Lower leg skin (tissue), 4 donors: ENCODE data around the gene MCCD1. TPM values are rescaled to one million over a fixed set of nuclear protein-coding genes. Genes with fewer than 3 reads are reported as not detected.

Source experiments
- DNase-seq, 2 donors: peaks; one replicate each; pipeline ENCODE4 v3.0.0-alpha.2; 2019; ENCODE audit warnings: low spot score in 2 of 2
- H3K4me3 ChIP-seq: fragments of 200-600 bp; sonication (generic); 2 replicates; pipeline ENCODE4 v1.5.1; 2017; ENCODE audit warnings: mild to moderate bottlenecking, low read depth; ENCODE audit not compliant: poor library complexity, severe bottlenecking
- POLR2A ChIP-seq, 2 donors: fragments of 450-650 bp; IDR thresholded peaks; one replicate each; pipeline ENCODE4 v1.6.1; 2016 to 2017; ENCODE audit warnings: antibody characterized with exemption in 2 of 2, mild to moderate bottlenecking in 1 of 2, moderate library complexity in 1 of 2
- WGBS, 2 donors: methylation state at CpG; one replicate each; pipeline ENCODE4 v1.1.5; 2018; 5-methylcytosine and 5-hydroxymethylcytosine counted together
- intact Hi-C: fragments of 100-400 bp; cut with DNase I; formaldehyde crosslinking; loops from one replicate; pipeline ENCODE4 v1.15.0; 2023; ENCODE audit warnings: low total_unique reads
- total RNA-seq, 4 donors: library from RNA; depleted of rRNA; stranded (reverse); fragments of >200 nt; gene quantifications; one replicate each; pipeline ENCODE4 v1.1.0, GENCODE V29; 2016
- TF ChIP-seq, protein P1 (sequence below), 3 donors: fragments of 450-650 bp; IDR thresholded peaks; one replicate each; pipeline ENCODE4 v1.5.1; 2016; ENCODE audit warnings: antibody characterized with exemption in 3 of 3, mild to moderate bottlenecking in 3 of 3, moderate library complexity in 2 of 3

MCCD1 gene
- total RNA-seq, 4 donors from 2014 or later: not detected

DNA sequence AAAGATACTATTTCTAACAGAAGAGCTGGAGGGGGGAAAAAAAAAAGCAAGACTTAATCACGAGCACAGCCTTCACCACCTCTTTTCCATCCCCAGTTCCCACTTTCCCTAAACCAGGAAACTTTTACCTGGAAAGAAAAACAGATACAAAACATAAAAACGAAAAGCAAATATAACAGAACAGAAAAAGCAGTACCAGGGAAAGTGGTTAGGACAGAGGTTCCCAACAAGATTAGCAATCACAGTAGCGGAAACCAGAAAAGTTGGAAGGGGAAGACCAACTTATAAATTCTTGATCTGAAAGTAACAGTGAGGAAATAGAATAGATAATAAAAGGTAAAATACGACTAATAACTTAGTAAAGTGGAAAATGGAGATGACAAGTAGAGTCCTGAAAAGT, 11.9 kb downstream of the MCCD1 start:
- no peak for TF ChIP-seq POLR2A (IDR thresholded peaks at IDR 0.05)
- TF ChIP-seq, protein P1, sequence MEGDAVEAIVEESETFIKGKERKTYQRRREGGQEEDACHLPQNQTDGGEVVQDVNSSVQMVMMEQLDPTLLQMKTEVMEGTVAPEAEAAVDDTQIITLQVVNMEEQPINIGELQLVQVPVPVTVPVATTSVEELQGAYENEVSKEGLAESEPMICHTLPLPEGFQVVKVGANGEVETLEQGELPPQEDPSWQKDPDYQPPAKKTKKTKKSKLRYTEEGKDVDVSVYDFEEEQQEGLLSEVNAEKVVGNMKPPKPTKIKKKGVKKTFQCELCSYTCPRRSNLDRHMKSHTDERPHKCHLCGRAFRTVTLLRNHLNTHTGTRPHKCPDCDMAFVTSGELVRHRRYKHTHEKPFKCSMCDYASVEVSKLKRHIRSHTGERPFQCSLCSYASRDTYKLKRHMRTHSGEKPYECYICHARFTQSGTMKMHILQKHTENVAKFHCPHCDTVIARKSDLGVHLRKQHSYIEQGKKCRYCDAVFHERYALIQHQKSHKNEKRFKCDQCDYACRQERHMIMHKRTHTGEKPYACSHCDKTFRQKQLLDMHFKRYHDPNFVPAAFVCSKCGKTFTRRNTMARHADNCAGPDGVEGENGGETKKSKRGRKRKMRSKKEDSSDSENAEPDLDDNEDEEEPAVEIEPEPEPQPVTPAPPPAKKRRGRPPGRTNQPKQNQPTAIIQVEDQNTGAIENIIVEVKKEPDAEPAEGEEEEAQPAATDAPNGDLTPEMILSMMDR (IDR thresholded peaks at IDR 0.05): no peak
- 11 to 14% methylated on average over 4 of the region's 4 CpGs for WGBS, 2 donors
- peak overlapping the region; percentile 76 for H3K4me3 ChIP-seq
- DNase-seq: no peak
- intact Hi-C loops: no loop called here

DNA sequence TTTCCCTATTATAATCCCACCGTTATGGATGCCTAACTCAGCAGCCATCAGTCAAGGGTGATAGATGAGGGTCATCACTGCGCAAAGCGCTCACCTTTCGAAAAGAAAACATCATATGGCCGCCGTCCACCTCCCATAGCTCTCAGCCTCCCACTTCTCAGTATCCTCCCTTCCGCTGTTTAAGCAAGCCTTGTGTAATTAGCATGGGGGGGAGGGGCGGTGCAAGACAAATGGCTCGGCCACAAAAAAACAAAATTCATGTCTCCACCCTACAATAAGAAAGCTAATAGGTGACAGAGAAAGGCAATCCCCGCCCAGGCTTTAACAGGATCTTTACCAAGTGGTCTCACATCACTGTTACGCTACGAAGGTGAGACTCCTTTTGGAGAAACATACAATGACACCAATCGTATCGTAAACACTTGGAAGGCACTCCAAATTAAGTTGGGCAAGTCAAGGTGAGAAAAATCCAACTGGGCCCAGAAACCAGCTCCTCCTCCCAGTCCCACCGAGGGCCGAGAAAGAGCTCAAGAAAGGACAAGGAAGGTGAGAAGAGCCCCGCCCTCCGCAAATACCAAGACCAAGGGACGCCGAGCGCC, 12.4 kb downstream of the MCCD1 start:
- peak overlapping the region; percentile 76 for H3K4me3 ChIP-seq
- DNase-seq: peak in 1 of 2 donors; percentile 64
- intact Hi-C loops: no loop called here
- 0% methylated on average over 21 of the region's 21 CpGs for WGBS, 2 donors
- no peak for TF ChIP-seq POLR2A (IDR thresholded peaks at IDR 0.05)
- TF ChIP-seq, protein P1 (IDR thresholded peaks at IDR 0.05): no peak

DNA sequence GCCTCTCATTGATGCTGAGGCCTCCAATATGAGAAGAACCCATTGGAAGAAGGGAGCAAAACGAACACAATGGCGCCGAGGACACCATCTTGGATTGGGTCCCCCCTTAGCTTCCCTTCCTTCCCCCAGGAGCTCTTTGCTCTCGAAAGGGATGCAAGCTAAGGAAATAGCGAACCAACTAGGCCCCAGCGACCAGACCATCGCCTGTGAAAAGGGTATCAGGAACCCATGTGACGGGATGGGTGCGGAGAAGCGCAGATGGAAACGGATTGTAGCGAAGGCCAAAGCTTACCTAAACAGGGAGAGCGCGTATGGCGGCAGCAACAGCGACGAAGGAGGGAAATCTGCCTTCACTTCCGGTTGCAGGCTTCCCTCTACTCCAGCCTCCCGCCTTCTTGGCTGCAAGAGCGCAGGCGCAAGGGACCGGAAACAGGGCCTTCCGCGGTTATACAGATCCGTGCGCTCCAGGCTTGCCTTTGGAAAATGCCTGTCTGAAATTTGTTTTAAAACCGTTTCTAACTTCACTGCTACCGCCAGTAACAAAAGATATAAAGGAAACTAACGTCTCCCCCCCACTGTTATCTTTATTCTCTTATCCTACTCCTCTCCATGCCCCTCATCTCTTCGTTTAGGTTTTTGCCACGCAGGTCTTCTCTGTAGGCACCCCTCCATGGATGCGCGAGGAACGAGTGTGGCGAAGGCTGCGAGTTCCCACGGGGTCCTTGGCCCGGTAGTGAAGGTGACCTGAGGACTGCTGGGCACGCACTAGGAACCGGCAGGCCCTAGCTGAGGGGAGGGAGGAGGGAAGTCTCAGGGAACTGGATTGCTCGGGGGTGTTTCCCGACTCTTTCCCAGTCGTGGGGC, 13.1 kb downstream of the MCCD1 start, which contains the start of gene DDX39B:
DDX39B (minus strand) TSS at position 346 of the 864 bp plus-strand sequence. CDS start 1,471 bp downstream, outside the sequence.
- peak; percentile 95 to 99 for DNase-seq
- peak within 1 kb of the TSS; percentile 76 for H3K4me3 ChIP-seq
- TF ChIP-seq POLR2A (IDR thresholded peaks at IDR 0.05): peak in 1 of 2 donors; percentile 77
- TF ChIP-seq, protein P1 (IDR thresholded peaks at IDR 0.05): no peak
- intact Hi-C loops: no loop called here
- WGBS, 2 donors: 0 to 1% methylated on average over 41 to 43 of the region's 43 CpGs

DNA sequence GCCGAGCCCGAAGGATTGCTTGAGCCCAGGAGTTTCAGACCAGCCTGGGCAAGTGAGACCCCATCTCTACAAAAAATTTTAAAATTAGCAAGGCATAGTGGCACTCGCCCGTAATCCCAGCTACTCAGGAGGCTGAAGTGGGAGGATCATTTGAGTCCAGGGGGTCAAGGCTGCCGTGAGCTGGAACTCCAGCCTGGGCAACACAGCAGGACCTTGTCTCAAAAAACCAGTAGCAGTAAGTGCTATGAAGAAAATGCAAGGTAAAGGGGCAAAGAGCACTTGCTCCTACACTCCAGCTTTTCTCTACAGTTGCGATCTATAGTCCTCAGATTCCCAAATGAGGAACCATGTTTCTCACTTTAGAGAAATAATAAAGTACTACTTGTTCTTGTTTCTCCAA, 14.9 kb downstream of the MCCD1 start:
- TF ChIP-seq, protein P1 (IDR thresholded peaks at IDR 0.05): no peak
- no peak for TF ChIP-seq POLR2A (IDR thresholded peaks at IDR 0.05)
- 90 to 93% methylated on average over 6 of the region's 6 CpGs for WGBS, 2 donors
- H3K4me3 ChIP-seq: no peak overlapping the region
- intact Hi-C loops: no loop called here
- DNase-seq: no peak

DNA sequence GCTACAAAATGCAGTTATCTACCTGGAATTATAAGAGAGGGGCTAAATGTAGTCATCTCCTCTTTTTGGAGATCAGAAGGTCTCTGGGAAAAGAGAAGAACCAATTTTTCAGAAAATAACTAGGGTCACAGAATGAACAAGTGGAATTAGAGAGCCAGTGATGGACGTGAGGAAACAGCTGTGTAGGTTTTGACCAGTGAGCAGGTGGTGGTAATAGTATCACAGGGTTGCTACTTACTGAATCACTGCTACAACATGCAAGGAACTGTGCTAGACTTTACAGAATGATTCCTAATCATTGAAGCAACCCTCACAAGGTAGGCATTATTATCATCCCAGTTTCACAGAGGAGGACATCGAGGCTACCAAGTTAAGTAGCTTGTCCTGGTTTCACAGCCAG, 15.9 kb downstream of the MCCD1 start:
- intact Hi-C loops: loop anchor here (5.0 kb wide), 1 partner anchor 53 kb away; no protein-coding TSS in a partner anchor
- no peak overlapping the region for H3K4me3 ChIP-seq
- no peak for DNase-seq
- WGBS, 2 donors: 72 to 94% methylated on average over 2 of the region's 2 CpGs
- no peak for TF ChIP-seq POLR2A (IDR thresholded peaks at IDR 0.05)
- TF ChIP-seq, protein P1 (IDR thresholded peaks at IDR 0.05): no peak
